GM19324 (cell line): ENCODE results near the gene CHD9.
"Not testable (repeated sequence)": the region's sequence is repeated elsewhere in the genome, so short reads cannot be mapped to it uniquely, and the experiment has no call there.

Source experiments
- ATAC-seq: cut with Tn5 transposase; IDR thresholded peaks from one replicate; pipeline ENCODE4 v1.9.1; 2021; ENCODE audit warnings: mild to moderate bottlenecking, moderate library complexity; ENCODE audit not compliant: unreplicated experiment, low FRiP score

The CHD9 gene

DNA sequence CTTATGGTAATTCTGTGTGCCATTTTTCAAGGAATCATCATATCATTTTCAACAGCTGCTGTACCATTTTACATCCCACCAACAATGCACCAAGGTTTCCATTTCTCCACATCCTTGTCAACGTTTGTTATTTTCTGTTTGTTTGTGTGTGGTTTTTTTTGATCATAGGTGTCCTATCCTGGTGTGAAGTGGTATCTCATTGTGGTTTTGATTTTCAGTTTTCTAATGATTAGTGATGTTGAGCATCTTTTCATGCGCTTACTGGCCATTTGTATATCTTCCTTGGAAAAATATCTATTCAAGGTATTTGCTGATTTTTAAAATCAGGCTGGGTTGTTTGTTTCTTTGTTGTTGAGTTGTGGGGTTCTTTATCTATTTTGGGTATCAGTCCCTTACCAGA is 15.0 kb downstream of the CHD9 start:
- ATAC-seq: no peak

DNA sequence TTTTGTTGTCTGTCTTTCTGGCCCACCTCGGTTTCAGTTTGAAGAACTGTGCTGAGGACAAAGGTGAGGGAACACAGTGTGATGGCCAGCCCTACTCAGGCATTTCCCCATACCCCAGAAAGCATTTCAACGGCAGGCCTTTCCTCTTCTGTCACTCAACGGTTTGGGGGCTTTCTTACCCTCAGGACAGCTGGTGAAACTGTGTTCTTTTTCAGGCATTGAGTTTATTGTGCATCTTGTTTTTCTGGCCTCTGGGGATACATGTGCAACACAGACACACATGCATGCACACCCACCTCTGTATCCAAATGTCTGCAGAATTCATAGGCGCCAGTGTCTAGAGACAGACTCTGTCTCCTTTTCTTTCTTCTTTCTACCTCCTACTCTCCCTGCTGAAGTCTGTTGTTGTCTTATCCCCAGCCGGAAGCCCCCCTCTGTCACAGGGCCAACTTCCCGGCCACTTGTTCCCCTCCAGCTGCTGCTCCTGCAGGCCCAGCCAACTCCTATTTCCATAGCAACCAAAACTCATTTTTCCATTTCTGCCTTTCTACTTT is 17.0 kb downstream of the CHD9 start:
- no peak for ATAC-seq

DNA sequence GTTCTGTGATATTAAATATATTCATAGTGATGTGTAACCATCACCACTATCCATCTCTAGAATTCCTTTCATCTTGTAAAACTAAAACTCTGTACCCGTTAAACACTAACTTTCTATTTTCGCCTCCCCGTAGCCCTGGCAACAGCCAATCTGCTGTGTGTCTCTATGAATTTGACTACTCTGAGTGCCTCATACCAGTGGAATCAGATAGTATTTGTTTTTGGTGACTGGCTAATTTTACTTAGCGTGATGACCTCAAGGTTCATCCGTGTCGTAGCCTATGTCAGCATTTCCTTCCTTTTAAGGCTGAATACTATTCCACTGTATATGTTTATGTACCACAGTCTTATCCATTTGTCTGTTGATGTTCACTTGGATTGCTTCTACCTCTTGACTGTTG is 18.2 kb downstream of the CHD9 start:
- no peak for ATAC-seq

DNA sequence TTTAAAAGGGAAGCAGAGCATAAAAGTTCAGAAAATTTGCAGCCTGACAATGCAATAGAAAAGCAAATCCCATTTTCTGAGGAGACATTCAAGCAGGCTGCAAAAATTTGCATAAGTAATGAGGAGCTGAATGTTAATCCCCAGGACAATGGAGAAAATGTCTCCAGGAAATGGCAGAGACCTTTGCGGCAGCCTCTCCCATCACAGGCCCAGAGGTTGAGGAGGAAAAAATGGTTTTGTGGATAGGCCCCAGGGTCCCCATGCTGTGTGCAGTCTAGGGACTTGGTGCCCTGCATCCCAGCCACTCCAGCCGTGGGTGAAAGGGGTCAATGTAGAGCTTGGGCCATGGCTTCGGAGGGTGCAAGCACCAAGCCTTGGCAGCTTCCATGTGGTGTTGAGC is 19.5 kb downstream of the CHD9 start:
- ATAC-seq: not testable (repeated sequence)

DNA sequence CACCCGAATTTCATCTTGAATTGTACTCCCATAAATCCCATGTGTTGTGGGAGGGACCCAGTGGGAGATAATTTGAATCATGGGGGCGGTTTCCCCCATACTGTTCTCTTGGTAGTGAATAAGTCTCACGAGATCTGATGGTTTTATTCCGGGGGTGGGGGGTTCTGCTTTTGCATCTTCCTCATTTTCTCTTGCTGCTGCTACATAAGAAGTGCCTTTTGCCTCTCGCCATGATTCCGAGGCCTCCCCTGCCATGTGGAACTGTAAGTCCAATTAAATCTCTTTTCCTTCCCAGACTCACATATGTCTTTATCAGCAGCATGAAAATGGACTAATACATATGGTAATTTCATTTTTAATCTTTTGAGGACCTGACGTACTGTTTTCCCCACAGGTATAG is 20.7 kb downstream of the CHD9 start:
- not testable (repeated sequence) for ATAC-seq

DNA sequence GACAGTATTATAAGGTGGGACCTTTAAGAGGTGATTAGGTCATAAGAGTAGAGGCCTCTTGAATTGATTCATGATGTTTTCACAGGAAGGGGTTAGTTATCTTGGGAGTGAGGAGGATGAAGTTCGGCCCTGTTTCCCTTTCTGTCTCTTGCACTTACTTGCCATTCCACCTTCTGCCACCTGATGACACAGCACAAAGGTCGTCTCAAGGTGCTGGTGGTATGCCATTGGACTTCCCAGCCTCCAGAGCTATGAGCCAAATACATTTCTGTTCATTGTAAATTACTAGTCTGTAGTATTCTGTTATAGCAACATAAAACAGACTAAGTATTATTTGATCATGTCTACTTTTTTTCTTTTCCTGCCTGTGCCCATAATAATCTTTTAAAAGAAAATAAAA is 23.5 kb downstream of the CHD9 start:
- ATAC-seq: no peak

DNA sequence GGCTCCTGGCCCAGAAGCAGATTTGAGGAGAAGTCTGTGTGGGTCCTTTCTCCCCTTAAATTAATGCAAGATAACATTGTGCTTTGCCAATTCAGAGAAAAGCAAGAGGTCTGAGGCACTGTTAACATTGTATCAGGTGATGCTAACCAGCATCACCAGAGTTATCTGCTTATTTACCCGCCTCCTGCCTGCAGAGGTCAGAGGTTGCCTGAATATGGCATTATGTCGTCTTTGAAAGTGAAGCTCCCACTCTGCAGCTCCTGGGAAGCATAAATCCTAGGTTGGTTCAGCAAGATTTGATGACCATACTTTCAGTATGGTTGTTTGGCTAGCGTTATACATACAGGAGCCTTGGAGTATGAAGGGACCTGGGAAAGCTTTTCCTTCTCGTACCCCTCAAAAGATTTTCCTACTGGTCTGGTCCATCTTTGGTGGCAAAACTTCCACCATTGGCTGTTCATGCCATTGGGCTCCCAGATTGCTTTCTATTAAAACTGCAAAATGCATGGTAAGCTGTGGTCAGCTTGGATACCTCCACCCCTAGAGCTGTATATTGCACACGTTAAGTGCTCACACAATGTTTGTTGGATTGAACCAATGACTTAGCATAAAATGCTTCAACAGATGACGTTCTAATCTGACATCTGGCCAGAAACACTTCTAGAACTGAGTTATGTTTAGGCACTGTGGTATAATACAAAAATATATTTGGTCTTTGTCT is 24.1 kb downstream of the CHD9 start:
- no peak for ATAC-seq

DNA sequence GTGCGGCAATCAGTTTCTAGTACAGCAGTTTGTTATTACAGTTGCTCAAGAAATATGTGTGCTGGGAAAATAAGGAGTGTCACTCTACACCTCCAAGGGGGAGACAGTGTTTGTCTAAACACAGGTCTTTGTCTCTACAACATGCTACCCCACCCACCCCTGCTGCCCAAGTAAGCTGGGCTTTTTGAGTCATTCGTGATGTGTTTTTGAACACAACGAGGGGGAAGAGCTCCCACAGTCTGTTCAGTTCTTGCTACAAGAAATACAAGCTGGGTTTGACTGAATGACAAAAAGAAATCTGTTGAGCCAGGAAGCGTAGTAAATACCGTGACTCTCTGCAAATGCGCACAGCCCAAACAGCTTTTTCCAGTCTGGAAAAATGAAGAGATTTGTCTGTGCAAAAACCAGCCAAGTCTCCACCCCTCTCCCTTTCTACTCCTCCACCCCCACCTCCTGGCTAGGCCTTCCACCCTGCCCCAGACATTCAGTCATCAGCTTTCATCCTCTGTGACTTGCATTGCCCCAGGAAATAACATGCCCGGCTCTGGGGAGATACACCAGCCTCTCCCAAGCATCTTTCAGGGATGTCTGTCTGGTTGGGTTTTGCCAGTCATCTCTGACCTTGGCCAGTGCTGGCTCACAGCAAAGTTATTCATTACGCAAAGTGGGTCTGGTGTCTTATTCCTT is 25.7 kb downstream of the CHD9 start:
- no peak for ATAC-seq

DNA sequence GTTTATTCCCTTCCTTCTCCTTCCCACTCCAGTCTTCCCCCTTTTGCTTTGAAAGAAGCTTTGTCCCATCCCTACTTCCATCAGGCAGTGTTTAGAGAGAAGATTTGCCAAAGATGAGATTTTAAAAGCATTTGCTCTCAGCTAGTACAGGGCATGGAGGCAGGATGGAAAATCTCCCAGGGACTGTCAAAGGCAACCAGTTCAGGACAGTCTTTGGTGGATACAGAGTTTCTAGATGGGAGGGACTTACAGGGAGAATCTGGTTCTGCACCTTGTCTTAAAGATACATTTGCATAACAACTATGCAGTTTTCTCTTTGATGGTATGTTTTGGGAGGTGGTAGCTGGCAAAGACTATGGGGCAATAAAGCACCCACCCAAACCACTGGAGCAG is 26.2 kb downstream of the CHD9 start:
- ATAC-seq: no peak

DNA sequence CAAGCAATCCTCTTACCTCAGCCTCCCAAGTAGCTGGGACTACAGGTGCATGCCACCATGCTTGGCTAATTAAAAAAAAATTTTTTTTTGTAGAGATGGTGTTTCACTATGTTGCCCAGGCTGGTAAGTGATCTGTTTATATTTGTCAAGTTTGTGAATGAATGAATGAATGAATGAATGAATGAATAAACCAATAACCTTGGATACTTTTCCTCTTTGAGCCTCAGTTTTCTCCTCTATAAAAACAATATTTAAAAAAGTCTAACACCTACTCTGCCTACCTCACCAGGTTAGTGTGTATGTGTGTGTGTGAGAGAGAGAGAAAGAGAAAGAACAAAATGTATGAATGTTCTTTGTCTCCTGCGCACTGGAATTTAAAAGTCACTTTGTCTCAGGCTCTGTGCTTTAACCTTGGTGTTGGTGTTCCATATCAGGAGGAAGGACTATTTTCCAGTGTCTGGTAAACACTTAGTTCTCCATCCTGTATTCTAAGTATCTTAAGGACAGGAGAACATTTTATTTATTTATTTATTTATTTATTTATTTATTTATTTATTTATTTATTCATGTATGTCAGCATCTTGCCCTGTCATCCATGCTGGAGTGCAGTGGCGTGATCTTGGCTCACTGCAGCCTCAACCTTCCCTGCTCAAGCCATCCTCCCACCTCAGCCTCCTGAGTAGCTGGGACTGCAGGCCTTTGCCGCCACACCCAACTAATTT is 27.1 kb downstream of the CHD9 start:
- no peak for ATAC-seq

DNA sequence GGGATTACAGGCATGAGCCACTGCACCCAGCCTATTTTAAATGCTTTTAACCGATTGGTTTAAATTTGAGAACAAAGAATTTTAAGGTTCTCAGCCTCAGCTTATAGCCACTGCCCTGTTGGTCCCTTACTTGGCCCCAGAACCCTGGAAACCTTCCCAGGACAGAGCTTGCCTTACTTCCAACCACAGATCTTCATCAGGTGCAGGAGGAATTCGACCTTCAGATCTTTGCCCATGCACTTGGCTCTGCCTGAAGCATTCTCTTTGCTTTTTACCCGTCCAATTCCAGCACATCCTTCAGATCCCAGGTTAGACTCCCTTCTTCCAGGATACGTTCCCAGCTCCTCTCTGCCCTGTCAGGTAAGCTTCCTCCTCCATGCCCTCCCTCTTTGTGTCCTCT is 27.7 kb downstream of the CHD9 start:
- ATAC-seq: no peak

DNA sequence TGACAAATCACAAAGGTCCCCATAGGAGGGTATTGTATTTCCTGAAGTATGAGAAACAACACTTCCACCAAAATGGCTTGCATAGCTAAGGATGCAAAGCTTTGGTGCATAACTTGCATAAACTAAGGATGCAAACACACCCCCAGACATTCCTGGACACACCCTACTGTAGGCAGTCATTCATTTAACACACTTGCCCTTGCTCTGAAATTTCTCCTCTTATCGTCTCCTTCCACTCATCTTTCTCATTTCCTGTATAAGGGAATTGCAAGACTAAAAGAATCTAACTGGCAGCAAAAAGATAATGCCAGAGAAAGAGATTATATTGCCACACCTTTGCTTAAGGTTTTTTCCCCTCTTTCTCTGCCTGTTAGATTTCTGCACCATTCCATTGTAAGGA is 28.3 kb downstream of the CHD9 start:
- ATAC-seq: no peak

DNA sequence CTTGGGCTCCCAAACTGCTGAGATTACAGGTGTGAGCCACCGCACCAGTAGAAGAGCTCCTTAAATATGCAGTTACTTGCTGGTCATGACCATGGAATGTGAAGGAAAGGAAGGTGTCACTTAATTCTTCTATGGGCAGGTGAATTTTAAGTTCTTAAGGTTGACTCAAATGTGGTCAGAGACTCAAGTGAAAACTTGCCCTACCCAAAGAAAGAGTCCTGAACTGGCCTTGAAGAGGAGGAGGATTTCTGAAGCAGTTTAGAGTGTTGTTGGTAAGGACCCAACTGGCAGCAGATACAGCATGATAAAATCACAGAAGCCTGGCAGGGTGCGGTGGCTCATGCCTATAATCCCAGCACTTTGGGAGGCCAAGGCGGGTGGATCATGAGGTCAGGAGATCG is 29.4 kb downstream of the CHD9 start:
- ATAC-seq: no peak

DNA sequence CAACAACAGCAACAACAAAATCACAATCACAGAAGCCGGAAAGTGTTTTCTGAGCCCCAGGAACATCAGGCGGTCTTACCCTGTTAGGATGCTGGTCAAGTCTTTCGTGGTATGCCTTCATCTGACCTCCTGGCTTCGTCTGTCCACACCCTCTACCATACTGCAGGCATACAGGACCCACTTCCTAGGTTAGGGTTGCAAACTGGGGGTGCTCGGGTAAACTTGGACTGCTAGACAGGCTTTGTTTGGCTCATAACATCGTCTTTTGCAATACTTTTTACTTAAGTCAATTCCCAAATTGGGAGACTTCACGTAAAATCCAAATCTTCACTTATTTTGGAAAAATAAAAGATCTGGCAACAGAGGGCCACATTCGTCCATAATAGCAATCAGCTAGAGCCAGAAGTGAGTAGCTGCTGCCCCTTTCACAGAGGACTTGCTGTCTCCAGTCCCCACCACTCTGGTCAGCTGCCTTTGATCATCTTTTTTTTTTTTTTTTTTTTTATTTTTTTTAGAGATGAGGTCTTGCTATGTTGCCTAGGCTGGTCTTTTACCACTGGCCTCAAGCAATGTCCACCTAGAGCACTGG is 30.0 kb downstream of the CHD9 start:
- ATAC-seq: no peak

DNA sequence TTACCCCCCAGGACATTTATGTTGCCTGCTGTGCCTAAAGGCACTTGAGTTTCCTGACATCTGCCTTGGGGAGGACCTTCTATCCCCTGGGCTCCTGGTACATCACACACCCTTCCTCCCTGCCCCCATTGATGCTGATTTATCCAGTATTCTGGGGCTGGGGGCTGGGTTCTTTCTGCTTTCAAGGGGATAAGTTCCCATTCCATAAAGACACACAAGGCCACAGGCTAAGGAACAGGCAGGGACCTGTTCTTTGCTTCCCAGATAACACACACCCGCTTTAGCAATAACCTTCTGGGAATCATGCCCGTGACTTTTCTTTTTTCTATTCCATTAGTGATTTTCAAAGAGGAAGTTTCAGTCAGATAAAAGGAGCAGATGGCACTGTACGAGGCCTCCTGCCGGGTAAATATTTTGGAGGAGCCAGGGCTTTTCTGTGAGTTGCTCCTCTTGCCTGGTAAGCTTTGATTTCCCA is 30.6 kb downstream of the CHD9 start:
- no peak for ATAC-seq

DNA sequence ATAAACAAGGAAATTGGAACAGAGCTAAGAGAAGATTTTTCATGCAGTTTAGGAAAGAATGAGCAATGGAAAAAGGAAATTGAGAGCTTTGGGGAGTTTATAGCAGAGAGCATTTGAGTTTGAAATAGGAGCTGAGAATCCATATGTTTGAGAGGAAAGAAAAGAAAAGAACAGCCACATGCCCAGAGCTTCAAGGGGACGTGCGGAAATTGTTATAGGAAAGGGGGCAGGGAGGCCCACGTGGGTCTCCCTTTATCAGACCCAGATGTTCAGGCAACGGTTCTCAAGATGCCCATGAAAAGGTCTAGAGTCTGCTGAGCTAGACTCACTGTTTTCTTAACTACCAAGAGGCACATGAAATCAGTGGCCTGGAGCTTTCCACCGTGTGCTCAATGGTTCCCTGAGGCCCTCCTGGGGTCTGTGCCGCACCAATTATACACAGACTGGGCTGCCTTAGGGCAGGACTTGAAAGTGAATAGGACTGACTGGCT is 31.2 kb downstream of the CHD9 start:
- ATAC-seq: no peak

DNA sequence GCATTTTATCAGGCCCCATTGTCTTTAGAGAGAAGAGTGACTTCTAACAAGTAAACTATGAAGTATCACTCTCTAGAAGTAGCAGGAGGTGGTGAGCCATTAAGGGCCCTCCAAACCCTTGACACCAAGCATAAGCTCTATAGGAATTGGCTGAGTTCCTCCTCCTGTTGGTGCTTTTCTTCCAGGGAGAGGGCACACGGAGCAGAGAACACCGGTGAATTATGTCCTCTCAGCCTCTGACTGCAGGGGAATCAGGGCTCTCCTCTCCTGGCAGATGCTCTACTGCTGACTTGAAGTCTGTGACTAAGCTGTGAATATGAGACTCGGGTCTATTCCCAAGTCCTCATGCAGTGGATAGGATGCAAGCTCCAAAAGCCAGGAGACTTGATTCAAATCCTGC is 32.3 kb downstream of the CHD9 start:
- ATAC-seq: no peak

DNA sequence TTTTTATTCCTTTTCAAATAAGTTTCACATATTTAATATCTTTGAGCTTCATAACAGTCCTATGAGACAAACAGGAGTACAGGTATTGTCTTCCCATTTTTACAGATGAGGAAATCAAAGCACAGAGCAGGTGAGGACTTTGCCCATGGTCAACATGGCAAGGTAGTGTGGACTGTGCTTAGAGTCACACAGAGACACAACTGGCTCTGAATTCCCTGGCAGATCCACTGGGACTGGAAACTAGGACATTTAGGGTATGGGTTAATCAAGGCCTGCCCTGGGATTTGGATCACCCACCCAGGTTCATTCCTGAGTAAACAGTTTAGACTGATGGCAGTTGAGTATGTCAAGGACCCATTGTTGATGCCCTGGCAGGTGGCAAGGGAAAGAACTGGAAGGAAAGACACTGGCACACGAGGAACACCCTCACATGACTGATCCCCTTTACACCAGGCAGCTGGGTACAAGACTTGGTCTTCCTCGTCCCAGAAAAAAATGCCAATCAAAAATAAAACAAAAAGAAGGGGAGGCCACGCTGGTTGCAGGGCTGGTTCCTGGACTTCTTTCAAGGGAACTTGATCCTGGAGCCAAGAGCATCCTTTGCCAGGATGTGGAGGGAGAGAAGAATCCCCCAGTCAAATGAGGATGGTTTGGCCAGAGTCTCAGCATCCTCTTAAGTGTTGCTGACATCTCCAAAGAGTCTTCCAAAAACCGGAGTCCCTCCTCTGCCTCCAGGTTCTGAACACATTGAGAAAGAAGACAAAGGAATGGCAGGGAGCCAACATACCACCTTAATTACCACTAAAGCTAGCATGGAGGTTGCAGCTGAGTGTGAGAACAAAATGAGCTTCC is 34.9 kb downstream of the CHD9 start:
- ATAC-seq: no peak

DNA sequence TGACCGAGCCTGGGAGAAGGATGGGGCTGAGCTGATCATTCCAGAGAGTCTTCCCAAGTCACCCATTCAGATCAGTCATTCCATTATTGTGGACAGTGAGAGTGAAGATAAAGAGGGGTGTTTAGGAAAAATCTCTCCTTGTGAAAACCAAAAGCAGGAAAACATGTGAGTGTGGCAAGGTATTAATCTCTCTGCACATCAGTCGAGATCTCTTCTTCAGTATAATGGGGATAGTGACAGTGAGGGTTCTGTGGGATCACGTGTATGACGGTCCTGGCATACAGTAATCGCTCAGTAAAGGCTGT is 35.4 kb downstream of the CHD9 start:
- no peak for ATAC-seq
